ENCODE results near the gene EHMT1.

EHMT1 gene

GRCh38 chr9:137631345-137632229 lies 12.8 kb downstream of the EHMT1 start:
- H3K23ac ChIP-seq (ENCODE audit: low read length), result no peak overlapping the region
- H3K79me1 ChIP-seq (ENCODE audit: low read length), result peaks cover 22% of the 10 kb centered on the region
- H3K27ac ChIP-seq (ENCODE audit: low read depth, low read length), result no peak overlapping the region
- no peak overlapping the region for H2BK120ac ChIP-seq (ENCODE audit: low read depth, low read length)
- H4K5ac ChIP-seq (ENCODE audit: low read length), result no peak overlapping the region
- no peak overlapping the region for H3K9ac ChIP-seq (ENCODE audit: low read length)
- H3K4me3 ChIP-seq (ENCODE audit: low read length), result no peak overlapping the region
- peaks cover 73% of the 10 kb centered on the region for H3K79me2 ChIP-seq (ENCODE audit: control insufficient read depth, insufficient read depth, low read length)
- no peak overlapping the region for H3K4me2 ChIP-seq (ENCODE audit: low read length)
- no peak overlapping the region for H2AK5ac ChIP-seq (ENCODE audit: low read length)
- no peak overlapping the region for H2BK15ac ChIP-seq (replicated peaks; ENCODE audit: low read depth)
- H3K4ac ChIP-seq (ENCODE audit: low read depth, low read length), result no peak overlapping the region
- H3K27me3 ChIP-seq (ENCODE audit: insufficient read depth, low read length, poor library complexity), result no peaks in the 10 kb centered on the region
- DNase-seq, result no peak
- no peak overlapping the region for H2BK5ac ChIP-seq (ENCODE audit: low read length)
- peaks cover 3% of the 10 kb centered on the region for H3K4me1 ChIP-seq (ENCODE audit: control insufficient read depth, low read depth, low read length)
- H3K56ac ChIP-seq (ENCODE audit: low read length), result no peak overlapping the region
- H3K36me3 ChIP-seq (ENCODE audit: control insufficient read depth, insufficient read depth, low read length), result no peaks in the 10 kb centered on the region
- no CpG with 5 or more reads among the region's 16 CpGs for WGBS (ENCODE audit: extremely low coverage, insufficient coverage, low lambda C conversion rate)
- no peak overlapping the region for H4K8ac ChIP-seq (ENCODE audit: low read depth, low read length)
- H3K18ac ChIP-seq (ENCODE audit: low read length), result no peak overlapping the region

- Histone ChIP-seq H3K79me2 (ENCODE audit: control insufficient read depth, insufficient read depth, low read length) (peaks cover 67% of the 10 kb centered on the region), H4K5ac (ENCODE audit: low read length) (no peak overlapping the region), H3K9ac (ENCODE audit: low read length) (no peak overlapping the region), H4K8ac (ENCODE audit: low read depth, low read length) (no peak overlapping the region), H3K18ac (ENCODE audit: low read length) (no peak overlapping the region), H3K27ac (ENCODE audit: low read depth, low read length) (no peak overlapping the region), H2BK5ac (ENCODE audit: low read length) (no peak overlapping the region), H2BK15ac (replicated peaks; ENCODE audit: low read depth) (no peak overlapping the region), H3K79me1 (ENCODE audit: low read length) (peaks cover 23% of the 10 kb centered on the region), H3K36me3 (ENCODE audit: control insufficient read depth, insufficient read depth, low read length) (no peaks in the 10 kb centered on the region), H3K23ac (ENCODE audit: low read length) (no peak overlapping the region), H3K4me1 (ENCODE audit: control insufficient read depth, low read depth, low read length) (peaks cover 3% of the 10 kb centered on the region), H3K4ac (ENCODE audit: low read depth, low read length) (no peak overlapping the region), H3K4me2 (ENCODE audit: low read length) (no peak overlapping the region), H2BK120ac (ENCODE audit: low read depth, low read length) (no peak overlapping the region), H3K56ac (ENCODE audit: low read length) (no peak overlapping the region), H3K27me3 (ENCODE audit: insufficient read depth, low read length, poor library complexity) (no peaks in the 10 kb centered on the region), H2AK5ac (ENCODE audit: low read length) (no peak overlapping the region), H3K4me3 (ENCODE audit: low read length) (no peak overlapping the region)
- WGBS (ENCODE audit: extremely low coverage, insufficient coverage, low lambda C conversion rate), result no CpG with 5 or more reads among the region's 23 CpGs
- peak; percentile 34 for DNase-seq
Measured at GRCh38 chr9:137632230-137633161, 13.7 kb downstream of the EHMT1 start.

GRCh38 chr9:137634016-137634415 lies 15.2 kb downstream of the EHMT1 start:
- Histone ChIP-seq H3K4me3 (ENCODE audit: low read length) (no peak overlapping the region), H2BK15ac (replicated peaks; ENCODE audit: low read depth) (no peak overlapping the region), H3K36me3 (ENCODE audit: control insufficient read depth, insufficient read depth, low read length) (no peaks in the 10 kb centered on the region), H3K23ac (ENCODE audit: low read length) (no peak overlapping the region), H3K56ac (ENCODE audit: low read length) (no peak overlapping the region), H3K18ac (ENCODE audit: low read length) (no peak overlapping the region), H3K79me2 (ENCODE audit: control insufficient read depth, insufficient read depth, low read length) (peaks cover 69% of the 10 kb centered on the region), H3K27ac (ENCODE audit: low read depth, low read length) (no peak overlapping the region), H4K8ac (ENCODE audit: low read depth, low read length) (no peak overlapping the region), H2BK120ac (ENCODE audit: low read depth, low read length) (no peak overlapping the region), H2AK5ac (ENCODE audit: low read length) (no peak overlapping the region), H3K79me1 (ENCODE audit: low read length) (peaks cover 20% of the 10 kb centered on the region), H3K27me3 (ENCODE audit: insufficient read depth, low read length, poor library complexity) (no peaks in the 10 kb centered on the region), H2BK5ac (ENCODE audit: low read length) (no peak overlapping the region), H3K9ac (ENCODE audit: low read length) (no peak overlapping the region), H4K5ac (ENCODE audit: low read length) (no peak overlapping the region), H3K4me2 (ENCODE audit: low read length) (no peak overlapping the region), H3K4ac (ENCODE audit: low read depth, low read length) (no peak overlapping the region), H3K4me1 (ENCODE audit: control insufficient read depth, low read depth, low read length) (peaks cover 3% of the 10 kb centered on the region)
- DNase-seq, result no peak
- WGBS (ENCODE audit: extremely low coverage, insufficient coverage, low lambda C conversion rate), result no CpG with 5 or more reads among the region's 5 CpGs

- Histone ChIP-seq H3K36me3 (ENCODE audit: control insufficient read depth, insufficient read depth, low read length) (no peaks in the 10 kb centered on the region), H3K4me3 (ENCODE audit: low read length) (no peak overlapping the region), H2BK15ac (replicated peaks; ENCODE audit: low read depth) (no peak overlapping the region), H3K4ac (ENCODE audit: low read depth, low read length) (no peak overlapping the region), H3K4me2 (ENCODE audit: low read length) (no peak overlapping the region), H2BK120ac (ENCODE audit: low read depth, low read length) (no peak overlapping the region), H4K5ac (ENCODE audit: low read length) (no peak overlapping the region), H3K23ac (ENCODE audit: low read length) (no peak overlapping the region), H3K18ac (ENCODE audit: low read length) (no peak overlapping the region), H3K9ac (ENCODE audit: low read length) (no peak overlapping the region), H3K27ac (ENCODE audit: low read depth, low read length) (no peak overlapping the region), H3K79me2 (ENCODE audit: control insufficient read depth, insufficient read depth, low read length) (peaks cover 66% of the 10 kb centered on the region), H3K79me1 (ENCODE audit: low read length) (peaks cover 19% of the 10 kb centered on the region), H4K8ac (ENCODE audit: low read depth, low read length) (no peak overlapping the region), H2AK5ac (ENCODE audit: low read length) (no peak overlapping the region), H2BK5ac (ENCODE audit: low read length) (no peak overlapping the region), H3K56ac (ENCODE audit: low read length) (no peak overlapping the region), H3K27me3 (ENCODE audit: insufficient read depth, low read length, poor library complexity) (no peaks in the 10 kb centered on the region), H3K4me1 (ENCODE audit: control insufficient read depth, low read depth, low read length) (no peaks in the 10 kb centered on the region)
- DNase-seq, result no peak
- WGBS (ENCODE audit: extremely low coverage, insufficient coverage, low lambda C conversion rate), result no CpG with 5 or more reads among the region's 6 CpGs
Measured at GRCh38 chr9:137638680-137639079, 19.9 kb downstream of the EHMT1 start.

DNA sequence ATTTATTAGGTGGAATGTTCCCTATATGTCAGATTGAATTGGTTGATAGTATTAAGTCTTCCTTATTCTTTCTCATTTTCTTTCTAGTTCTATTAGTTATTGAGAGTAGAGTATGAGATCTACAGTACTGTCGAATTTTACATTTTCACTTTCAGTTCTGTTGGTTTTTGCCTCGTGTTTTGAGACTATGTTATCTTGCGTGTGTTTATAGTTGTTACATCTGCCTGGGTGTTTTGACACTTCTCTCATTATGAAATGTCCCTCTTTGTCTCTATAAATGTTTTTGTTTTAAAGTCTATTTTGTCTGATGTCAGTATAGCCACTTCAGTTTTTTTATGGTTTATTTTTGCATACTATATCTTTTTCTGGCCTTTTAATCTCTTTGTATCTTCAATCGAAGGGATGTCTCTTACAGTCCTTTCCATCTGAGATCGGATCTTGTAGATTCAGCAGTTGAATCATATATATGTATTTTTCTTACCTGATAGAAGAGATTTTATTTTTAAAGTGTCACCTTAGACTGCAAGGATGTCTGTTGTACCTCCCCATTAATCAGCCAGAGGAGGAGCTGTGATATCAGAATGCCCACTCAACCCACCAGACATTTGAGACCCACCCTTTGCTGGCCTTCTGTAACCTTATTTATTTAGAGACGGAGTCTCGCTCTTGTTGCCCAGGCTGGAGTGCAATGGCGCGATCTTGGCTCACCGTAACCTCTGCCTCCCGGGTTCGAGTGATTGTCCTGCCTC lies 20.7 kb downstream of the EHMT1 start:
- Histone ChIP-seq H3K23ac (ENCODE audit: low read length) (no peak overlapping the region), H3K79me2 (ENCODE audit: control insufficient read depth, insufficient read depth, low read length) (peaks cover 64% of the 10 kb centered on the region), H3K4me3 (ENCODE audit: low read length) (no peak overlapping the region), H3K18ac (ENCODE audit: low read length) (no peak overlapping the region), H3K27me3 (ENCODE audit: insufficient read depth, low read length, poor library complexity) (no peaks in the 10 kb centered on the region), H3K4me1 (ENCODE audit: control insufficient read depth, low read depth, low read length) (no peaks in the 10 kb centered on the region), H3K36me3 (ENCODE audit: control insufficient read depth, insufficient read depth, low read length) (no peaks in the 10 kb centered on the region), H3K79me1 (ENCODE audit: low read length) (peaks cover 20% of the 10 kb centered on the region), H3K4me2 (ENCODE audit: low read length) (no peak overlapping the region), H2AK5ac (ENCODE audit: low read length) (no peak overlapping the region), H4K8ac (ENCODE audit: low read depth, low read length) (no peak overlapping the region), H2BK120ac (ENCODE audit: low read depth, low read length) (no peak overlapping the region), H3K27ac (ENCODE audit: low read depth, low read length) (no peak overlapping the region), H3K9ac (ENCODE audit: low read length) (no peak overlapping the region), H3K56ac (ENCODE audit: low read length) (no peak overlapping the region), H4K5ac (ENCODE audit: low read length) (no peak overlapping the region), H2BK15ac (replicated peaks; ENCODE audit: low read depth) (no peak overlapping the region), H3K4ac (ENCODE audit: low read depth, low read length) (no peak overlapping the region), H2BK5ac (ENCODE audit: low read length) (no peak overlapping the region)
- no CpG with 5 or more reads among the region's 12 CpGs for WGBS (ENCODE audit: extremely low coverage, insufficient coverage, low lambda C conversion rate)
- no peak for DNase-seq

Measured in mesendoderm (in vitro differentiated cells).